GM10248 (cell line): ENCODE measurements around the gene STAP2.
A peak's percentile ranks its signal among the peaks of the same experiment; 100 is the strongest.

Experiments used
- CTCF ChIA-PET: fragments of 300-600 bp; sonication (Branson Sonifier 250); formaldehyde crosslinking; extraction: SDS; loops from one replicate; lab custom pipeline; 2021; ENCODE audit warnings: antibody characterized with exemption; lab: Yijun Ruan, JAX
- POLR2A ChIA-PET: fragments of 350-650 bp; sonication (Branson Sonifier 250); formaldehyde crosslinking; extraction: SDS; loops from one replicate; lab custom pipeline; 2020; ENCODE audit warnings: antibody characterized with exemption; lab: Yijun Ruan, JAX
- DNase-seq: peaks from one replicate; pipeline ENCODE4 v3.0.0; 2012; ENCODE audit errors: extremely low spot score
- TF ChIP-seq, protein P1 (sequence below): IDR thresholded peaks from 2 replicates; pipeline ENCODE4 v1.5.1; 2012; ENCODE audit warnings: mild to moderate bottlenecking, low read depth; ENCODE audit errors: extremely low read depth, missing control alignments, control extremely low read depth

Gene STAP2

DNA sequence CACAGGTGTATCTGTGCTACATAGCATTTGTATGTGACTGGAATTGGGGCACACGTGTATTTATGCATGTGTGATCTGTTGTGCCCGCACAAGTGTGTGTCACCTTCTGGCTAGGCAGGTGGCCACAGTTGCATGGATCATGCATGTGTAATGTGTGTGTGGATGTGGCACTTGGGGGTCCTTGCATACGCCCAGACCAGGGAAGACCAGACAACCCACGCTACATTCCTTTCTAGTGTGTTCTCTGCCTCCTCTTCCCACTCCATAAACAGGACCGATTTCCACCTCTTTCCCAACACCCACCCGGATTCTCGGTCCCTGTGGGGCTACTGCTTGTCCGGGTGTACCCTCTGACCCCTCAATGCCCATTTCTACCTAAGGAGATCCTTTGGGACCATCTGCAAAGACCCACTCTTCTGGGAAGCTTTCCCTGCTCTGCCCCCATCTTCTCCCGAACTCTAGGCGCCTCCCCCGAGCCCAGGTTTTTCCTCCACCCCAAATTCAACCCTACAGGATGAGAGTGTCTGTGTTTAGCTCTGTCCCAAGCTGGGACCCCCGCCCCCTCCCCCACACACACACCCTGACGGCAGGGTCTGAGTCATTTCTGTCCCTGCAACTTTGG, 12.3 kb downstream of the STAP2 start:
- TF ChIP-seq, protein P1, sequence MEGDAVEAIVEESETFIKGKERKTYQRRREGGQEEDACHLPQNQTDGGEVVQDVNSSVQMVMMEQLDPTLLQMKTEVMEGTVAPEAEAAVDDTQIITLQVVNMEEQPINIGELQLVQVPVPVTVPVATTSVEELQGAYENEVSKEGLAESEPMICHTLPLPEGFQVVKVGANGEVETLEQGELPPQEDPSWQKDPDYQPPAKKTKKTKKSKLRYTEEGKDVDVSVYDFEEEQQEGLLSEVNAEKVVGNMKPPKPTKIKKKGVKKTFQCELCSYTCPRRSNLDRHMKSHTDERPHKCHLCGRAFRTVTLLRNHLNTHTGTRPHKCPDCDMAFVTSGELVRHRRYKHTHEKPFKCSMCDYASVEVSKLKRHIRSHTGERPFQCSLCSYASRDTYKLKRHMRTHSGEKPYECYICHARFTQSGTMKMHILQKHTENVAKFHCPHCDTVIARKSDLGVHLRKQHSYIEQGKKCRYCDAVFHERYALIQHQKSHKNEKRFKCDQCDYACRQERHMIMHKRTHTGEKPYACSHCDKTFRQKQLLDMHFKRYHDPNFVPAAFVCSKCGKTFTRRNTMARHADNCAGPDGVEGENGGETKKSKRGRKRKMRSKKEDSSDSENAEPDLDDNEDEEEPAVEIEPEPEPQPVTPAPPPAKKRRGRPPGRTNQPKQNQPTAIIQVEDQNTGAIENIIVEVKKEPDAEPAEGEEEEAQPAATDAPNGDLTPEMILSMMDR, result no peak
- DNase-seq, result peak; percentile 5
- ChIA-PET CTCF (interaction anchor here (4.5 kb wide), 1 partner anchor 75 kb away, joined by 16 read pairs; the partner anchor contains the start of genes CHAF1A and SH3GL1), POLR2A (no interaction called here)

DNA sequence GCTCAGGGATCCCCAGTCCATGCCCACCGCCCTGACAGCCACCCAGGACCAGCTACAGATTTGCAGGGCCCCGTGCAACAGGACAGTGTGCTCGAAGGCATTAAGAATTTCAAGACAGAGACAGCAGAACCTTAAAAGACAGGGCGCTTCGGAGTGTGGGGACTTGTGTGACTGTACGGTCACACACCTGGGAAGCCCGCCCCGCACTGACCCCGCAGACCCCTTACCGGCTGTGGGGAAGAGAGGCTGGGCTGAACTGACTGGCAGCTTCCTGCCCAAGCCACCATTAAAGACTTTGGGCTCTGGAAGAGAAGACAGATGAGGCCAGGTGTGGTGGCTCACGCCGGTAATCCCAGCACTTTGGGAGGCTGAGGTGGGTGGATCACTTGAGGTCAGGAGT, 14.4 kb downstream of the STAP2 start:
- ChIA-PET CTCF (interaction anchor here (1.6 to 4.5 kb wide), 3 partner anchors 13 to 77 kb away, joined by 4 to 16 read pairs (median 5); partner anchors contain the start of genes CHAF1A and SH3GL1), POLR2A (interaction anchor here (1.6 kb wide), 1 partner anchor 19 kb away, joined by 3 read pairs; the partner anchor contains the start of gene MPND)
- no peak for DNase-seq
- TF ChIP-seq, protein P1, result no peak

DNA sequence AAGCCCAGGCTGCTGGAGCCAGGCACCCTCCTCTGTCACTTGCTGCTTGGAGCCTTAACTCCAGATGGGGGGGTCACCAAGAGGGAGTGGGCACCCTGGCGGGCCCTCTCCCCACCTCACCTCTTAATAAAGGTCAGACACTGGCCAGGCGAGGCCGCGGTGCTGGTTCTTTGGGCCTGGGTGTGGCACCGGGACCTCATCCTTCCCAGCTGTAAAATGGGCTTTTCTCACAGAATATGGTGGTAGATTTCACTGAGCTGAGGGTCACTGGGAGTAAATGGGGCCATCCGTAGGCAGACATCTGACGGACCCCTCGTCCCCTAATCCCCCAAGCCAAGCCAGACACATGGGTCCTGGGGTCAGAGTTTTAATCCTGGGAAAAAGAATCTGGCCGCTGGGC, 14.9 kb downstream of the STAP2 start:
- ChIA-PET CTCF (interaction anchor here (1.6 to 4.9 kb wide), 4 partner anchors 13 to 78 kb away, joined by 4 to 28 read pairs (median 10); partner anchors contain the start of genes CHAF1A and SH3GL1), POLR2A (interaction anchor here (1.6 kb wide), 1 partner anchor 19 kb away, joined by 3 read pairs; the partner anchor contains the start of gene MPND)
- TF ChIP-seq, protein P1, result no peak
- DNase-seq, result no peak

DNA sequence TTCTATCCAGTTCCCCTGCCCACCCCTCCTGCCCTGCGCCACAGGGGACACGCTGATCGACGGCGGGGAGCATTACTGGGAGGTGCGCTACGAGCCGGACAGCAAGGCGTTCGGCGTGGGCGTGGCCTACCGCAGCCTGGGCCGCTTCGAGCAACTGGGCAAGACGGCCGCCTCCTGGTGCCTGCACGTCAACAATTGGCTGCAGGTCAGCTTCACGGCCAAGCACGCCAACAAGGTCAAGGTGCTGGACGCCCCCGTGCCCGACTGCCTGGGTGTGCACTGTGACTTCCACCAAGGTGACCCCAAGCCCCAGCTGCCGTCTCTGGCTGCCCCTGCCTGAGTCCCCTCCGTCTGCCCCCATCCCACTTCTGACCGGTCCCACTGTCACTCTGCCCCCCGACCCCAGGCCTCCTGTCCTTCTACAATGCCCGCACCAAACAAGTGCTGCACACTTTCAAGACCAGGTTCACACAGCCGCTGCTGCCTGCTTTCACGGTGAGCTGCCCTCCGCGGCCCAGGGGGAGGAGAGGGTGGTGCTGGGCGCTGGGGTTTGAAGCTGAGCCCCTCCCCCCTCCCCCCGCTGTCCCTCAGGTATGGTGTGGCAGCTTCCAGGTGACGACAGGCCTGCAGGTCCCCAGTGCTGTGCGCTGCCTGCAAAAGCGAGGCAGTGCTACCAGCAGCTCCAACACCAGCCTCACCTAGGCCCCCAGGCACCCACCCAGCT, 15.5 kb downstream of the STAP2 start:
- no peak for DNase-seq
- ChIA-PET CTCF (interaction anchor here (1.7 to 4.9 kb wide), 5 partner anchors 12 to 78 kb away, joined by 5 to 28 read pairs (median 11); partner anchors contain the start of genes CHAF1A and SH3GL1), POLR2A (interaction anchor here (0.9 to 1.6 kb wide), 2 partner anchors 20 kb away, joined by 3 read pairs; partner anchors contain the start of gene MPND)
- TF ChIP-seq, protein P1, result no peak

DNA sequence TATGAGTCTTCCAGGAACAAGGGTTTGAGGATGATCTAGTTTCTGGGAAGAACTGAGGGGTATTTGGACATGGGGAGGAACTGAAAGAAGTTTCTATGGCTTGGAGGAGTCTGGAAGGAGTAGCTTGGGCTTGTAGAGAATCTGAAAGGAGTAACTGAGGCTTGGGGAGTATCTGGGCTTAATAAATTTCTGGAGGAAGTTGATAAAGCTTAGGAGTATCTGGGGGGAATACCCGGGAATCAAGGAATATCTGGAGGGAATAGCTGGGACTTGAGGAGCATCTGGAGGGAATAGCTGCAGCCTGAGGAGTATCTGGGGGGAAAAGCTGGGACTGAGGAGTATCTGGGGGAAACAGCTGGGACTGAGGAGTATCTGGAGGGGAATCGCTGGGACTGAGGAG, 18.2 kb downstream of the STAP2 start:
- ChIA-PET CTCF (interaction anchor here (1.2 to 4.9 kb wide), 6 partner anchors 15 to 80 kb away, joined by 4 to 28 read pairs (median 8); partner anchors contain the start of genes MPND and SH3GL1), POLR2A (no interaction called here)
- TF ChIP-seq, protein P1, result no peak
- no peak for DNase-seq

DNA sequence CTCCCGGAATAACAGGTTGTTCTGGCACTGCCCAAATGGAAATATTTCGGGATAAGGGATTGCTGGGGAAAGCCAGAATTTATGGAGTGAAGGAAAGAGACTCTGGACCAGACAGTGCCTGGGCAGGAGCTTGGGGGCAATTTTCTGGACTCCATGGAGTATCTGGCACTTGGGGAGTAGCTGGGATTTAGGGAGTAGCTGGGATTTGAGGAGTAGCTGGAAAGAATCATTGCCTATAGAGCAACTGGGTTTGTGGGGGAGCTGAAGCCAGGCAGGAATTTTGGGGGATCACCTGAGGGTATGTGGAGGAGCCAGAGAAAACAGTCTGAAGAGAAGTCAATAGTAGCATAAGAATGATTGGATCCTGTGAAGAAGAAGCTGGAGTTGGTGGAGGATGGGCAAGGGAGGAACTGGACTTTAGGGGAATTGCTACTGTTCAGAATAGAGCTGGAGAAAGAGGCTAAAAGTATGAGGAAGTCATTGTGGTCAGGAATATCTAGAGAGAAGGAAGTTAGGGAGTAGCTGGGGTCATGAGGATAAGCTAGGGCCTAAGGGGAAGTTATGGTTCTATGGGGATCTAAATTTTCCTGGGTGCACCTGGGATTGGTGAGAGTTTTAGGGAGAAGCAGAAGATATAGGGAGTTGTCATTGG, 19.4 kb downstream of the STAP2 start:
- ChIA-PET CTCF (interaction anchor here (0.9 to 4.9 kb wide), 7 partner anchors 12 to 81 kb away, joined by 3 to 28 read pairs (median 4); partner anchors contain the start of genes FSD1, MPND and SH3GL1), POLR2A (no interaction called here)
- peak; percentile 3 for DNase-seq
- TF ChIP-seq, protein P1, result no peak
